ENCODE results near the gene ATP5PB.

Gene ATP5PB

DNA sequence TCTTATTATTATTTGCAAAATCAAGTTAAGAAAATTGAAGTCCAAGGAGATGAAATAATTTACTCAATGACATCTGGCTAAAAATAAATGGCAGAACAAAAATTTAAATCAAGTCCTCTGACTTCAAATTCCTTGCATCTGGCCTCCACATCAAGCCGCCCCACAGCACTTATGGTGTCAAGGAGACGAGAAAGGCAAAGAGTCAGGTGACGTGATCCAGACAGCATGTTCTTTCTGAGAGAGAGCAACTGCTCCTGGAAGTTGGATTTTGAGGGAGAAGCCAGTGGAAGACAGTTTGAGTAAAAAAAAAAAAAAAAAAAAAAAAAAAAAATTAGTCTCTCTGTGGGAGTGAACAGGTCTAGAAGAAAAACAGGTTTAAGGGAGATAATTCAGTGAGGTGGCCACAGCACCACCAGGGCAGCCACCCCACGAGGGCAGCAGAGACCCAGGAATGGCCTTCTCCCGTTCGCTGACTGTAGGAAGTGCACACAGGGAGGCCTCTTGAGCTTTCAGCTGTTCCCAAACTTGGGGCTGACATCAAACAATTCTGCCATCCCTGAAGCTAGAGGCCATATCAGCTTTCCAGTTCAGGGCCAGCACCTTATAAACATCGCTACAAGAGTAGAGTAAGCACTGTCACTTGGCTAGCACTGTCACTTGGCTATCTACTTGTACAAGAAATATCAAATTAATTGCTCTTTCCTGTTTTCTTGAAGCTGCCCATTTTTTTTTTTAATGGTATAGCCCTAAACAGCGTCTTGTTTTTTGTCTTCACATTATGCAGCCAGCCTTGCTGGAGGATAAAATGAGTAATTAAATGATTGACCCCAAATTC, 32.3 kb downstream of the ATP5PB start:
- H3K27ac ChIP-seq (ENCODE audit: low read length): no peak overlapping the region
- no peaks in the 10 kb centered on the region for H3K36me3 ChIP-seq (ENCODE audit: insufficient read depth, low read depth, low read length)
- no peaks in the 10 kb centered on the region for H3K9me3 ChIP-seq (ENCODE audit: insufficient read depth, low read depth, low read length)
- no peak overlapping the region for H3K9ac ChIP-seq (ENCODE audit: low read depth, low read length)
- no peaks in the 10 kb centered on the region for H3K4me1 ChIP-seq (ENCODE audit: insufficient read depth, low read length)
- H3K27me3 ChIP-seq (ENCODE audit: insufficient read depth, low read length): no peaks in the 10 kb centered on the region
- H3K4me3 ChIP-seq (ENCODE audit: low read length): no peak overlapping the region

GRCh38 chr1:111483166-111483565, 33.9 kb downstream of the ATP5PB start:
- Histone ChIP-seq H3K9me3 (ENCODE audit: insufficient read depth, low read depth, low read length) (no peaks in the 10 kb centered on the region), H3K4me3 (ENCODE audit: low read length) (no peak overlapping the region), H3K9ac (ENCODE audit: low read depth, low read length) (no peak overlapping the region), H3K36me3 (ENCODE audit: insufficient read depth, low read depth, low read length) (no peaks in the 10 kb centered on the region), H3K4me1 (ENCODE audit: insufficient read depth, low read length) (no peaks in the 10 kb centered on the region), H3K27ac (ENCODE audit: low read length) (no peak overlapping the region), H3K27me3 (ENCODE audit: insufficient read depth, low read length) (no peaks in the 10 kb centered on the region)

GRCh38 chr1:111483876-111484275, 34.6 kb downstream of the ATP5PB start:
- no peak overlapping the region for H3K9ac ChIP-seq (ENCODE audit: low read depth, low read length)
- no peaks in the 10 kb centered on the region for H3K36me3 ChIP-seq (ENCODE audit: insufficient read depth, low read depth, low read length)
- no peaks in the 10 kb centered on the region for H3K4me1 ChIP-seq (ENCODE audit: insufficient read depth, low read length)
- no peaks in the 10 kb centered on the region for H3K9me3 ChIP-seq (ENCODE audit: insufficient read depth, low read depth, low read length)
- no peak overlapping the region for H3K4me3 ChIP-seq (ENCODE audit: low read length)
- no peaks in the 10 kb centered on the region for H3K27me3 ChIP-seq (ENCODE audit: insufficient read depth, low read length)
- no peak overlapping the region for H3K27ac ChIP-seq (ENCODE audit: low read length)

GRCh38 chr1:111484391-111485026, 35.2 kb downstream of the ATP5PB start:
- Histone ChIP-seq H3K4me1 (ENCODE audit: insufficient read depth, low read length) (no peaks in the 10 kb centered on the region), H3K9ac (ENCODE audit: low read depth, low read length) (no peak overlapping the region), H3K27ac (ENCODE audit: low read length) (no peak overlapping the region), H3K27me3 (ENCODE audit: insufficient read depth, low read length) (no peaks in the 10 kb centered on the region), H3K4me3 (ENCODE audit: low read length) (no peak overlapping the region), H3K36me3 (ENCODE audit: insufficient read depth, low read depth, low read length) (no peaks in the 10 kb centered on the region), H3K9me3 (ENCODE audit: insufficient read depth, low read depth, low read length) (no peaks in the 10 kb centered on the region)

DNA sequence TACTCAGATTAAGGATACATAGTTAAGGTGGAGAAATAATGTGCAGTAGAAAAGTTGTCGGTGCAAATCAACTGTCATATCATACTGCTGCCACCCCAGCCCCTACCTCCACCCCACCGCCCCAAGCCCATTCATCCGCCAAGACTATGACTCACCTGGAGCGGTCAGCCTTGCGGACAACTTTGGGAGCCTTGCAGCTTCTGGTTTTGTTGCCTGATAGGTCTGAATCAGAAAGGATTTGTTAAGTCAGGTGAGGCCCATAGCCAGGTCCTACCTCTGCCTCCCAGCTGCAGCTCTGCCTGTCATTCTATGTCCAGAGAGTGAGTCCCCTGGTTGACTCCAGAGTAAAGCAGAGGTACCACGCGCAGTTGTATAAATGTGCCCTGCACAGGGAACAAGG, 37.2 kb downstream of the ATP5PB start:
- no peaks in the 10 kb centered on the region for H3K27me3 ChIP-seq (ENCODE audit: insufficient read depth, low read length)
- H3K4me3 ChIP-seq (ENCODE audit: low read length): no peak overlapping the region
- H3K9me3 ChIP-seq (ENCODE audit: insufficient read depth, low read depth, low read length): no peaks in the 10 kb centered on the region
- no peaks in the 10 kb centered on the region for H3K36me3 ChIP-seq (ENCODE audit: insufficient read depth, low read depth, low read length)
- H3K4me1 ChIP-seq (ENCODE audit: insufficient read depth, low read length): no peaks in the 10 kb centered on the region
- no peak overlapping the region for H3K27ac ChIP-seq (ENCODE audit: low read length)
- H3K9ac ChIP-seq (ENCODE audit: low read depth, low read length): no peak overlapping the region

DNA sequence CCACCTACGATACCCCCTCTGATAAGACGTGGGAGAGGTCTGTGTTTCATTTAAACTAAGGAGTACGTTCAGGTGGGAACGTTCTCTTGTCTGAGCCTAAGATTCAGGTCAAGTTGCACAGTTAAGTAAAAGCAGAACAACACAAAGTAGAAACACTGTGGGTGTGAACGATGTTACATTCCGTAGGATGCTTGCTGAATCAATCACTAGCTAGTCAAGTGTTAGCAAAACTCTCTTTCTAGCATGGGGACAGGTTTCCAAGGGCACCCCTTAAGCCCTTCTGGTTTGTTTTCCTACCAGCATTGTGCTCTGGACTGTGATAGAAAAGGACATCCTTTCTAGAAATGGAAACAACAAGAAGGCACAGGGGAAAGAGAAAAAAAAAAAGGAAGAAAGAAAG, 37.9 kb downstream of the ATP5PB start:
- no peak overlapping the region for H3K27ac ChIP-seq (ENCODE audit: low read length)
- H3K4me1 ChIP-seq (ENCODE audit: insufficient read depth, low read length): no peaks in the 10 kb centered on the region
- no peaks in the 10 kb centered on the region for H3K27me3 ChIP-seq (ENCODE audit: insufficient read depth, low read length)
- no peaks in the 10 kb centered on the region for H3K9me3 ChIP-seq (ENCODE audit: insufficient read depth, low read depth, low read length)
- H3K36me3 ChIP-seq (ENCODE audit: insufficient read depth, low read depth, low read length): no peaks in the 10 kb centered on the region
- no peak overlapping the region for H3K4me3 ChIP-seq (ENCODE audit: low read length)
- H3K9ac ChIP-seq (ENCODE audit: low read depth, low read length): no peak overlapping the region

- H3K9me3 ChIP-seq (ENCODE audit: insufficient read depth, low read depth, low read length): no peaks in the 10 kb centered on the region
- H3K27me3 ChIP-seq (ENCODE audit: insufficient read depth, low read length): no peaks in the 10 kb centered on the region
- no peak overlapping the region for H3K4me3 ChIP-seq (ENCODE audit: low read length)
- no peak overlapping the region for H3K27ac ChIP-seq (ENCODE audit: low read length)
- no peaks in the 10 kb centered on the region for H3K36me3 ChIP-seq (ENCODE audit: insufficient read depth, low read depth, low read length)
- H3K9ac ChIP-seq (ENCODE audit: low read depth, low read length): no peak overlapping the region
- H3K4me1 ChIP-seq (ENCODE audit: insufficient read depth, low read length): no peaks in the 10 kb centered on the region
These were observed 39.4 kb downstream of the ATP5PB start for GRCh38 chr1:111488669-111489068.

- Histone ChIP-seq H3K9me3 (ENCODE audit: insufficient read depth, low read depth, low read length) (no peaks in the 10 kb centered on the region), H3K27ac (ENCODE audit: low read length) (no peak overlapping the region), H3K4me1 (ENCODE audit: insufficient read depth, low read length) (no peaks in the 10 kb centered on the region), H3K9ac (ENCODE audit: low read depth, low read length) (no peak overlapping the region), H3K4me3 (ENCODE audit: low read length) (no peak overlapping the region), H3K36me3 (ENCODE audit: insufficient read depth, low read depth, low read length) (no peaks in the 10 kb centered on the region), H3K27me3 (ENCODE audit: insufficient read depth, low read length) (no peaks in the 10 kb centered on the region)
These were observed 40.3 kb downstream of the ATP5PB start for GRCh38 chr1:111489604-111490003.

DNA sequence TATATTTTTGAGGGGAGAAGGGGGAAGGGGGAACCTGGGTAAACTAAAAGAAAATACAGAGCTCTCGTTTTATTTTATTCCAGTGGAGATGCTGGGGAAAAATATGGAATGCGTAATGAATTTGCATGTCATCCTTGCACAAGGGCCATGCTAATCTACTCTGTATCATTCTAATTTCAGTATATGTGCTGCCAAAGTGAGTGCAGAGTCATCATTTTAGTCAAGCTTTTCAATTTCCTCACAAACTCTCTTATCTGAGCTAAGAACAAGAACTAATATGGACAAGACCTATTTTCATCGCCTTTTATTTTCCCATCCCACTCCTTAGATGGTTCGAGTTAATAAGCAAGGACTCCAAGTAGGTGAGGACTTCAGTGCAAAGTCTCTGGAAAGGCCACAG, 41.0 kb downstream of the ATP5PB start:
- no peaks in the 10 kb centered on the region for H3K36me3 ChIP-seq (ENCODE audit: insufficient read depth, low read depth, low read length)
- H3K27ac ChIP-seq (ENCODE audit: low read length): no peak overlapping the region
- no peaks in the 10 kb centered on the region for H3K27me3 ChIP-seq (ENCODE audit: insufficient read depth, low read length)
- H3K9me3 ChIP-seq (ENCODE audit: insufficient read depth, low read depth, low read length): no peaks in the 10 kb centered on the region
- H3K4me1 ChIP-seq (ENCODE audit: insufficient read depth, low read length): no peaks in the 10 kb centered on the region
- no peak overlapping the region for H3K4me3 ChIP-seq (ENCODE audit: low read length)
- no peak overlapping the region for H3K9ac ChIP-seq (ENCODE audit: low read depth, low read length)

- Histone ChIP-seq H3K27me3 (ENCODE audit: insufficient read depth, low read length) (no peaks in the 10 kb centered on the region), H3K36me3 (ENCODE audit: insufficient read depth, low read depth, low read length) (no peaks in the 10 kb centered on the region), H3K4me1 (ENCODE audit: insufficient read depth, low read length) (no peaks in the 10 kb centered on the region), H3K4me3 (ENCODE audit: low read length) (no peak overlapping the region), H3K27ac (ENCODE audit: low read length) (no peak overlapping the region), H3K9ac (ENCODE audit: low read depth, low read length) (no peak overlapping the region), H3K9me3 (ENCODE audit: insufficient read depth, low read depth, low read length) (no peaks in the 10 kb centered on the region)
These were observed 41.8 kb downstream of the ATP5PB start for GRCh38 chr1:111491070-111491469.

DNA sequence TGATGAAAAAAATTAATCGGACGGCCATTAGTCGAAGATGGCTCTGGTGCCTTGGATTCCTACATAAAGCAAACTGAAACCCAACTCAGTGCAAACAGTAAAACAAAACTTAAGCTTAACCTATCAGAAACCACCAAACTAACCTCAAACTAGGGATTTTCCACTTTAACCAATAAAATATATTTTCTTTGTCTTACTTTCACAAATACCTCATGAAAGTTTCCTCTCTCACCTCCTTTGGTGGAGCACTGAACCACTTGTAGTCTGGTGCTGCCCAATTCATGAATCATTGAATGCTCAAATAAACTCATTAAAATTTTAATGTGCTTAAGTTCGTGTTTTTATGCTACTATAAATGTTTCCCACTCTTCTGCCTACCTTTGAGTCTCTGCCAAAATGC, 47.1 kb downstream of the ATP5PB start:
- Histone ChIP-seq H3K9me3 (ENCODE audit: insufficient read depth, low read depth, low read length) (no peaks in the 10 kb centered on the region), H3K27me3 (ENCODE audit: insufficient read depth, low read length) (no peaks in the 10 kb centered on the region), H3K27ac (ENCODE audit: low read length) (no peak overlapping the region), H3K9ac (ENCODE audit: low read depth, low read length) (no peak overlapping the region), H3K4me1 (ENCODE audit: insufficient read depth, low read length) (no peaks in the 10 kb centered on the region), H3K4me3 (ENCODE audit: low read length) (no peak overlapping the region), H3K36me3 (ENCODE audit: insufficient read depth, low read depth, low read length) (no peaks in the 10 kb centered on the region)

DNA sequence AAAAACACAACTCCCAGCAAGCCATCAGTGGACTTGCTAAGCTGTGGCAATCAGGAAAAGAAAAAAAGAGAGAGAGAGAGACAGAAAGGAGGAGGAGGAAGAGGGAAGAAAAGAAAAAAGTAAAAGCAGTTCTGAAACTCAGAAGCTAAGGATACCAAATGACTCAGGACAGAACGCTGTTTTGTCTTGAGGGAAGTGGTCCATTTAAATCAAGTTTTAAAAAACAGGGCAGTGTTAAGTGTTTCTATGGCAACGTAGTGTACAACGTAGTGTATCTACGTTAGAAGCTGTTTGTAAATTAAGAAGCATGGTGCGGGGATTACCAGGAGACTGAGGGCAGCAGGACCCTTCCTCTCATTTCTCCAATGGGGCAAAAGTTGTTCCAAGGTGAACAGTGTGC, 48.3 kb downstream of the ATP5PB start:
- no peak overlapping the region for H3K9ac ChIP-seq (ENCODE audit: low read depth, low read length)
- H3K9me3 ChIP-seq (ENCODE audit: insufficient read depth, low read depth, low read length): no peaks in the 10 kb centered on the region
- H3K4me3 ChIP-seq (ENCODE audit: low read length): no peak overlapping the region
- no peaks in the 10 kb centered on the region for H3K27me3 ChIP-seq (ENCODE audit: insufficient read depth, low read length)
- no peaks in the 10 kb centered on the region for H3K4me1 ChIP-seq (ENCODE audit: insufficient read depth, low read length)
- H3K36me3 ChIP-seq (ENCODE audit: insufficient read depth, low read depth, low read length): no peaks in the 10 kb centered on the region
- H3K27ac ChIP-seq (ENCODE audit: low read length): no peak overlapping the region
